GM12865 (cell line): ENCODE results near the gene NRGN.

ENCODE experiments used
- DNase-seq: peaks from one replicate; pipeline ENCODE4 v3.0.0; 2010; ENCODE audit warnings: low read depth
- H3K4me3 ChIP-seq: 2 replicates; pipeline ENCODE4 v1.5.1; 2011; ENCODE audit warnings: mild to moderate bottlenecking, low read depth, low read length, control low read depth
- TF ChIP-seq, protein P1 (sequence below): IDR thresholded peaks from 2 replicates; pipeline ENCODE4 v1.5.1; 2011; ENCODE audit warnings: low read length, control low read depth, low read depth, inconsistent platforms; ENCODE audit not compliant: insufficient read depth; ENCODE audit errors: missing control alignments

The NRGN gene

DNA sequence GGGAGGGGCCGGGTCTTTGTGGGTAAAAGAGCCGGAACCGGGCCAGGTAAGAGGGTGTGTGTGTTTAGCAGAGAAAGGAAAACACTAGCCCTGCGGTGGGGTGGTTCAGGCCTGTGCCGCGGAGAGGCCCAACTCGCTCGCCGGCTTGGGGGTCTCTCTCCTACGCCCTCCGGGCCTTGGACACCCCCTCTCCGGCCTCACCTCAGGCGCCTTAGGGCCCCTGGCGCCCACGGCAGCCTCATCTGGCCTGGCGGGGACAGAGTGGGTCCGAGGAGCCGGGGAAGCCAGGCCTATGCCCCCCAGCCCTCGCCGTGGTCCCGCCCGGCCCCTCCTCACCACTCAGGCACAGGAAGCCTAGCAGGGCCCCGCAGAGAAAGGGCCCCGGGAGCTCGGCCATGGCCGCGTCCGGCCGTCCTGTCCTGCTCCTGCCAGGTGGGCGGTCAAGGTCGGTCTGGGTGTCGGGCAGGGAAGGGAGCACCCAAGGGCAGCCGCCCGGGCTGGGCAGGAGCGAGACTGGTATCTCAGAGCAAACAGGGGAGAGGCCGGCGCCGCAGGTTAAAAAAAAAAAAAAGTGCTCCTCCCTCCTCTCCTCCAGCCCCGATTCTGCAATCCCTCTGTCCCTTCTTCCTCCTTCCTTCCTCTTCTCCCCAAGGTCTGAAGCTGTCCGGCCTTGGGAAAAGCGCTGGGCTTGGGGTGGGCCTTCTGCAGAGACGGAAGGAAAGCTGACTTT lies 12.2 kb downstream of the NRGN start, which contains the start of gene VSIG2:
TSS of gene VSIG2 (minus strand) at position 515 of the 730 bp plus-strand sequence. CDS start at position 397, 118 bp downstream.
- no peak within 1 kb of the TSS for H3K4me3 ChIP-seq
- TF ChIP-seq, protein P1, sequence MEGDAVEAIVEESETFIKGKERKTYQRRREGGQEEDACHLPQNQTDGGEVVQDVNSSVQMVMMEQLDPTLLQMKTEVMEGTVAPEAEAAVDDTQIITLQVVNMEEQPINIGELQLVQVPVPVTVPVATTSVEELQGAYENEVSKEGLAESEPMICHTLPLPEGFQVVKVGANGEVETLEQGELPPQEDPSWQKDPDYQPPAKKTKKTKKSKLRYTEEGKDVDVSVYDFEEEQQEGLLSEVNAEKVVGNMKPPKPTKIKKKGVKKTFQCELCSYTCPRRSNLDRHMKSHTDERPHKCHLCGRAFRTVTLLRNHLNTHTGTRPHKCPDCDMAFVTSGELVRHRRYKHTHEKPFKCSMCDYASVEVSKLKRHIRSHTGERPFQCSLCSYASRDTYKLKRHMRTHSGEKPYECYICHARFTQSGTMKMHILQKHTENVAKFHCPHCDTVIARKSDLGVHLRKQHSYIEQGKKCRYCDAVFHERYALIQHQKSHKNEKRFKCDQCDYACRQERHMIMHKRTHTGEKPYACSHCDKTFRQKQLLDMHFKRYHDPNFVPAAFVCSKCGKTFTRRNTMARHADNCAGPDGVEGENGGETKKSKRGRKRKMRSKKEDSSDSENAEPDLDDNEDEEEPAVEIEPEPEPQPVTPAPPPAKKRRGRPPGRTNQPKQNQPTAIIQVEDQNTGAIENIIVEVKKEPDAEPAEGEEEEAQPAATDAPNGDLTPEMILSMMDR: no peak
- DNase-seq: no peak

DNA sequence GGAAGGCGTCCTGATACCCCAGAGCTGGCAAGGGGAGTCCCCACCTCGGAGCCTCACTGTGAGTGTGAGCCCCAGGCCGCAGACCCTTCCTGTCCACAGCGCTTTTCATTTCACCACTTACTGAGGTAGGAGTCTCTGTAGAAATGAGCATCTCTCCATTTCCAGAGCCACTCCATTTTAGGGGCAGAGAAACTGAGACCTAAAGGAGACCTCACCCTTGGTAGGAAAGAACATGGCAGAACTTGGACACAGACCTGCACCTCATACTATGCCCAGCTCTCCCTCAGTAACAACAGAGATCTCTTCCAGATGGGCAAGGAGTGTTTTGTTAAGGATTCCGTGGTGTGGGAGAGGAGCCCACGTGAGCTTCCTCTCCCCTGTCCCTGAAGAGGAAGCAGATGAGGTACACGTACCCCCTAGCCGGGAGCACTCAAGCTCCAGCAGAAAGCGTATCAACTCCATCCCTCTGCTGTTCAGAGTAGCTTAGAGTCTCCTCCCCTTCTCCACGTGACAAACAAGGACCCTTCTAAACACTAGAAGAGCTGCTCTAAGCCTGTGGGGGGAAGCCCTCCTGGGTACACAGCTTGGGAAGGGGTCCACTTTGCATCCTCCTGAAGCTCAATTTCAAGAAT lies 12.8 kb downstream of the NRGN start:
- no peak for DNase-seq
- TF ChIP-seq, protein P1: no peak
- H3K4me3 ChIP-seq: no peak overlapping the region

GRCh38 chr11:124753205-124753604 lies 13.5 kb downstream of the NRGN start:
- TF ChIP-seq, protein P1: no peak
- H3K4me3 ChIP-seq: no peak overlapping the region
- no peak for DNase-seq

- no peak for DNase-seq
- H3K4me3 ChIP-seq: no peak overlapping the region
- TF ChIP-seq, protein P1: no peak
These were observed 13.9 kb downstream of the NRGN start for GRCh38 chr11:124753624-124754023.

DNA sequence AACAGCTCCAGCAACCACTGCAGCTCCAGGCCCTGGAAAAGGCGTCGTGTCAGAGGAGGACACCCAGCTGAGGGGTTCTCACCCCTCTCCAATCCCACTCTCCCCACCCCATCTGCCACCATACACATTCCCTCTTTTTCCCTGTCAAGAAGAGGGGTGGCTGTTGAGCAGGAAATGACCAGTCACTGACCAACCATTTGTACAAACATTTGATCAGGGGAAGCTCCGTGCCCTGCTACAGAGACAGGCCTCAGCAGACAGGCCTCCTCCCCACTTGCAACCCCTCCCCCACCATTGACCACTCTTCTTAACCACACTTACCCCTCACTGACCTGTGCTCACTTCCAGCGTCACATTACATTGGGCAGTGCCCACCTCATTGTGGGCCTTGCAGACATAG lies 14.6 kb downstream of the NRGN start:
- TF ChIP-seq, protein P1: no peak
- DNase-seq: no peak
- no peak overlapping the region for H3K4me3 ChIP-seq

GRCh38 chr11:124754710-124755109 lies 15.0 kb downstream of the NRGN start:
- TF ChIP-seq, protein P1: no peak
- no peak for DNase-seq
- H3K4me3 ChIP-seq: no peak overlapping the region
